Panc1 (cell line): ENCODE results near the gene CLCN1.

ENCODE experiments used
- CTCF ChIP-seq: fragments of 450-650 bp; IDR thresholded peaks from 2 replicates; pipeline ENCODE4 v1.5.1; 2017; ENCODE audit warnings: mild to moderate bottlenecking
- SIN3A ChIP-seq: IDR thresholded peaks from 2 replicates; pipeline ENCODE4 v1.6.1; 2012; ENCODE audit warnings: low read depth, mild to moderate bottlenecking, low read length, moderate library complexity, borderline replicate concordance; ENCODE audit not compliant: insufficient read depth

GRCh38 chr7:143394068-143394467 is 78.2 kb downstream of the CLCN1 start:
- TF ChIP-seq CTCF (no peak), SIN3A (no peak)
